Right kidney (tissue), 1 donor: ENCODE results near the gene GPR146.
"Not testable (repeated sequence)": the region's sequence is repeated elsewhere in the genome, so short reads cannot be mapped to it uniquely, and the experiment has no call there.

Experiments
- DNase-seq: peaks from one replicate; pipeline ENCODE4 v3.0.0-alpha.2; 2016

Gene GPR146

DNA sequence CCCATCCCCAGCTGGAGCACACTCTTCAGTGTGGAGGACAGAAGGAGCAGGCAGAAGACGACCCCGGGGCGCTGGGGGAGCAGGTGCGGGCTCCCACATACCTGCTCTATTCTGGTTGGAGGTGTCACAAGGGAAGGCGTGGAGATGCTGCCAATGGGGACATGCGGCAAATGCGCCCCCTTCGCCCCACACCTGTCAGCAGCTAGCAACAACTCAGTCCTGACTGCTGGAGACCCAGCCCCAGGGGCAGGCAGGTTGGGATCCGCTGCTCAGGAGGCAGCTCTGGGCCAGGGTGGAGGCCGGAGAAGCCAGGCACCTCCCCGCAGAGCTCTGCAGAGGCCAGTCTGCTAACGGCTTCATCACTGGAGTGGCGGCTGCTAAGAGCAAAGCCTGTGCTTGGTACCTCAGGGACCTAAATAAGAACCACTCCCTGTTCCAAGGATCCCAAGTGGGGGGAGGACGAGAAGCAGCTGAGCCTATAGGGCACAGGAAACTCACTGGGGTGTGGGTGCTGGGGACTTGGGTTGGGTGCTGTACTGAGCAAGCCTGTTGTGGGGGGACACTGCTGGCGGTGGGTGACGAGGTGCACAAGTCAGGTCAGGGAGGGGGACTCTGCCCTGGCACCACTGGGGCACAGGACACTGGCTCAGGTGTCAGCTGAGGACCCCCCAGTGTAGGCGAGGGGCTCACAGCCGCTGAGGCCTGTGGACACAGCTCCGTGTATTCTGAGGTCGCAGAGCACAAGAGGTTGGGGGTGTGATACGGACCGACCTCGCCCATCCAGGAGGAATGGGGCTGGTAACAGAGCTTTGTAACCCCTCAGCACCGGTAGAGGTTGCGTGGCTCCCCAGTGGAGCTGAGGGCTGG, 19.2 kb upstream of the GPR146 start:
- DNase-seq = no peak

DNA sequence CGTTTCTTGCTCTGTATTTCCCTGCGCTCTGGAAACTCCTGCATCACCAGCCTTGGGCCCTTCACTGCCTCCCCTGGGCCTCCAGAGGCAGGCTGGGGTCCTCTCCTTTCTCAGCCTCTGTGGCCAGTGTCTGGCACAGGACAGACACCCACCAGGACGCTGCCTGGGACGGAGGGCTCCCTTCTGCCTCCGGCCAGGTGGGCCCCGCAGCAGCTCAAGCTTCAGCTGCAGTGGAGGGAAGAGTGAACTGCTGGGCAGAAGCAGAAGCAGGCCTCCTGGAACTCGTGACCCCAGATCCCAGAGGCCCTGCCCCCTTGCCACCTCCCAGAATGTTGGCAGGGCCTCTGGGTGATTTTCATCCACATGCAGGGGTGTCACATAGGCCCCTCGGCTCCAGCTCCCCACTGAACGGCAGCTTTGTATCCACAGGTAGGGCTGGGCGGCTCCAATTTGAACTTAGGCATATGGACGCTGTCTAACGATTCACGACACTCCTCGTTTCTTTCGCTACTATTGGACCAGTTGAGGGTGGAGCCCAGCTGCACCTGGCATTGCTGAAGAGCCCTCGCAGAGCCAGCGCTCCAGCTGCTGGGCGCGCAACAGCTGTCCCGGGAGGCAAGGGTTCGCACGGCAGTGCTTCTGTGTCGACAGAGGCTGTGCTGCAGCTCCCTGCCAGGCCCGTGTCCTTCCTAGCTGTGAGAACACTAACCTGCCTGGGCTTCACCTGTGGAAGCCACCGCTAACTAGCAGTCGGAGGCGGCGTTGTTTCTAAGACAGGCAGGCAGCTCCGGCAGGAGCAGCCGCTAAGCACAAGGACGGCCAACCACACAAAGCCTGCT, 18.4 kb upstream of the GPR146 start:
- no peak for DNase-seq

DNA sequence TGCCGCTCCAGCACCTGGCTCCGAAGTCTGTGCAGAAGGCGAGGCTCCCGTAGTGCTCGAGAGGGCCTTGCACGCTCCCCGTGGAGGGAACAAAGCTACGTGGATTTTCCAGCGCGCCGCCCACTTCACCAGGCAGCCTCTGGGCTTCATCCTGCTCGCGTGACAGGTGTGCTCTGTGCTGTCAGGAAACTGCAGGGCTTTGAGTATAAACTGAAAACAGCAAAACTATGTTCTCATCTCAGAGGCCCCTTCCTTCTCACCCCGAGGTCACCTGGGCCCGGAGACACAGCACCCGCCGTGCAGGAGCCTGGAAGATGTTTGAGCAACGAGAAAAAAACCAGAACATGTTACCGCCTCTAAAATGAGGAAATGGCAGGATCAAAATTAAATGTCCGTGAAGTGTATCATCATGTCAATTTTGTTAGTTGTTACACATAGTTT, 17.6 kb upstream of the GPR146 start:
- DNase-seq = no peak

DNA sequence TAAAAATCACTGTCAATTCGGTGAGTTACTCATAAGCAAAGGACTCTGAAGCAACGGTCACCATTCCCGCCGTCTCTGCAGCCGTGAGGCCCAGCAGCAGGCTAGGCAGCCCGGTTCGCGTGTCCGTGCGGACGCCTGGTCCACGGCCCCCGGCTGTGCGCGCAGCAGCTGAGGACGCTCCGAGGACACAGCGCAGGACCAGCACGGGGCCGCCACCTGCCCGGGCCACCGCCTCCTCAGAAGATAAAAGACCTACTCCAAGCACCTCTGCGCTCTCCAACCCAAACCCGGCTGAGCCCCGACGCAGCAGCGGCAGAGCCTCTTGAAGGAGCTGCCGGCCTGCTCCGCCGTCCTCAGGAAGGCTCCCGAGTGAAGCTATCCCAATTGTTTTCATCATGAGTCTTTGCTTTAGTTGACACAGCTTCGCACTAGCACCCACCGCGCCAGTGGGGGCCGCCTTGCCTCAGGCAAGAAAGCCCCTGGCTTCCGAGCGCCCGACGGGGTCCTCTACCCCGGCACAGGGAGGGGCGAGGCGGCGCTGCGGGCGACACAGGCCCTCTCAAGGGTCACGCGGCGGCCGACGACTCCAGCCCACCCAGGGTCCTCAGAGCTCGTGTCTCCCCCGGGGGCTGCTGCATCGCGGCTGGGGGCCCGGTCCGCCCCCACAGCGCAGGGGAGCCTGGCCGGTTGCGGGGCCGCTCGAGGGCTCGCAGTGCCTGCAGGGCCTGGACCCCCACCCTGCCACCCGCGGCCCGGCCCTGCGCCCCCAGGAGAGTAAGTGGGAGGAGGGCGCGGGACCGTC, 16.9 kb upstream of the GPR146 start:
- peak; percentile 82 for DNase-seq

DNA sequence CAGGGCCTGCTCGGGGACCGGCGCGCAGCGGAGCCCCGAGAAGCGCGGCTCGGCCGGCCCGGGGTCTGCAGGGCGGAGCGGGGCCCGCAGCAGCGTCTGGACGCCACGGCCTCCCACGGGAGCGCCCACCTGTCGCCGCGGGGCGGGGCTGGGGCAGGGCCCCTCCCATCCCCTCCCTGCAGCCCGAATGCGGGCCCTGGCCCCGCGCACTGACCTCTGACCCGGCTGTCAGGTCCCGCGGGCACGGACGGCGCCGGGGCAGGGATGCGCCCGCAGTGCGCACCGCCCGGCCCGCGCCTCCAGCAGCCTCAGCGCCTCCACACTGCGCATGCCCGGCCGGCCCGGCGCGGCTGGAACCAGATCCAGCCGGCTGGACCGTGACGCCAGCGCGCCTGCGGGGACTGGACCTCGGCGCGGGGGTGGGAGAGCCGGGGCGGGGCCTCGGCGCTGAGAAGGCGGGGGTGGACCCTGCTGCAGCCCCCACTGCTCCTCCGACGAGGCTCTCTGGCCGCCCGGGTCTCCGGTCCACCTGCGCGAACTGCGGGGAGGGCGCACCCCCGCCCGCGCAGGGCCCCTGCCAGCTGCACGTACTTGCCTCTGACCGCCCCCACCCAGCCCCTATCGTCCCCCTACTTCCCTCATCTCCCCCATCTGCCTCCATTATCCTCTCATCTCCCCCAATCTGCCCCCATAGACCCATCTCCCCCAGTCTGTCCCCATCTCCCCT, 16.1 kb upstream of the GPR146 start:
- peak; percentile 95 for DNase-seq

DNA sequence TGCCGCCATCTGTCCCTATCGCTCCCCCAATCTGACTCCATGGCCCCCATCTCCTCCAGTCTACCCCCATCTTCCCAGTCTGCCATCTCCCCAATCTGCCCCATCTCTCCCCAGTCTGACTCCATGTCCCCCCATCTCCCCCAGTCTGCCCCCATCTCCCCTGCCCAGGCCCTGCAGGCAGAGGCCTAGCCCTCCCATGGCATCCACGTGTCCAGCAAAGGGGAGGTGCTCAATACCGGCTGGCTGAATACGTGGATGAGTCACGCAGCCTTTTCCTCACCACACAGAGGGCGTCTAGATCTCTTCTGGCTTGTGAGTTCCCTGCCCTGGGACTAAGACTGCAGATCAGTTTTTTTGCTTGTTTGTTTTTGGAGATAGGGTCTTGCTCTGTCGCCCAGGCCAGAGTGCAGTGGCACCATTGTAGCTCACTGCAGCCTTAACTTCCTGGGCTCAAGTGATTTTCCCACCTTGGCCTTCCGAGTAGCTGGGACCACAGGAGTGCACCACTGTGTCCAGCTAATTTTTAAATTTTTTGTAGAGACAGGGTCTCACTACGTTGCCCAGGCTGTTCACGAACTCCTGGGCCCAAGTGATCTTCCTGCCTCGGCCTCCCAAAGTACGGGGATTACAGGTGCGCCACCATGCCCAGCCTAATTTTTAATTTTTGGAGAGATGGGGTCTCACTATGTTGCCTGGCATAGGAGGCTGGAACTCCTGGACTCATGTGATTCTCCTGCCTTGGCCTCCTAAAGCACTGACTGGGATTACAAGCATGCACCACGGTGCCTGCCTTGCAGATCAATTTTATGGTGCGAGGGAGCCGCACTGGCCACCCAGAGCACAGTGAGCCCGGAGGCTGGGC, 15.3 kb upstream of the GPR146 start:
- DNase-seq = no peak

DNA sequence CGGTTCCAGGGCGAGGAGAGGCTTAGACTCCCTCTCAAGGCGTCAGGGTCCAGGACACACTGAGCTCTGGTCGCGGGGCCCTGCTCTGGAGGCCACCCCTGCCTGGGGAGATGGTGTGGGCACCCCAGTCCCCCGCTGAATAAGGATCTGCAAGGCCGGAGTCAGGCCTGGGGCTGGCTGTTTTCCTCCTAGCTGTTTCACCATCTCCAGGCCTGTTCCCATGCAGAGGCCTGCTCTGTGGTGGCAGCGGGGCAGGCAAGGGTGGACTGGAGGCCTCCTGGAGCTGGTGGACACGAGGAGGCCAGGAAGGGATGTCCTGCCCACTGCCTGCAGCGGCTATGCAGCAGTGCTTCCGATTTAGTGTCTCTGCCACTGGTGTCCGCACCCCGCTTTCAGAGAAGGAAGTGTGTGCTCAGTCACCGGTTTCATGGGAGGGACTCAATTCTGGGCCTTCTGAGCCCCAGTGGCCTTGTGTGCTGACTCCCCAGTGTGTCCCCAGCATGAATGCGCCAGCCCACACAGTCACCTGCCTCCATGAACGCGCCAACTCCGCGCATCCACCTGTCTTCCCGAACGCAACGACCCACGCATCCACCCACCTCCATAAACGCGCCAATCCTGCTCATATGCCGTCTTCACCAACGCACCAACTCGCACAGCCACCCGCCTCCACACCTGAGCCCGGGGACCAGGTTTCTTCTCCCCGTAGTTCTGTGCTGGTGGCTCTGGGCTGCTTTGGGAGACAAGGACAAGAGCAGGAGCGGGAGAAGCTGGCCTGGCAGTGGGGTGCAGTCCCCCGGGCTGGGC, 14.5 kb upstream of the GPR146 start:
- DNase-seq = no peak

DNA sequence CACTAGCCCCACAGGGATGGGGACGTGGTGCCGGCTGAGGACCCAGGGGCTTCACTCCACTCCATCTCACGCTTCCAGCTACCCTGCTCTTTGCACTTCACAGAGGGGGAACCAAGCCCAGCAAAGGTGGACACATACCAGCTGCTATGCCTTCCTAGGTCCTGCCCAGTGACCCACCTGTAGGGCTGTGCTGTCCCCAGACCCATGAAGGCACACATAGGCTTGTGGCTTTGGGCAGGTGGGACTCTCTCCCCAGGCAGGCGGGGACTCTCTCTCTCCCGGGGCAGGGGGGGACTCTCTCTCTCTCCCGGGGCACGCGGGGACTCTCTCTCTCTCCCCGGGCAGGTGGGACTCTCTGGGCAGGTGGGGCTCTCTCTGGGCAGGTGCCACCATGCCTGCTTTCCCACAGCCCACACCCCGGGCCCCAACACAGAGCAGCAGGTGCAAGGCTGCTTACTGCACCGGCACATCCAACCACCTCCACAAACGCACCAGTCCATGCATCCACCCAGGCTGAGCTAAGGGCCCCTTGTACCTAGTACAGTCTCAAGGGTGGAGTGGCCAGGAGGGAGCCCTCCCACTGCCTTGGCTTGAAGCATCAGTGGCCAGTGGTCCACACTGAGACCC, 13.8 kb upstream of the GPR146 start:
- peak; percentile 34 for DNase-seq

DNA sequence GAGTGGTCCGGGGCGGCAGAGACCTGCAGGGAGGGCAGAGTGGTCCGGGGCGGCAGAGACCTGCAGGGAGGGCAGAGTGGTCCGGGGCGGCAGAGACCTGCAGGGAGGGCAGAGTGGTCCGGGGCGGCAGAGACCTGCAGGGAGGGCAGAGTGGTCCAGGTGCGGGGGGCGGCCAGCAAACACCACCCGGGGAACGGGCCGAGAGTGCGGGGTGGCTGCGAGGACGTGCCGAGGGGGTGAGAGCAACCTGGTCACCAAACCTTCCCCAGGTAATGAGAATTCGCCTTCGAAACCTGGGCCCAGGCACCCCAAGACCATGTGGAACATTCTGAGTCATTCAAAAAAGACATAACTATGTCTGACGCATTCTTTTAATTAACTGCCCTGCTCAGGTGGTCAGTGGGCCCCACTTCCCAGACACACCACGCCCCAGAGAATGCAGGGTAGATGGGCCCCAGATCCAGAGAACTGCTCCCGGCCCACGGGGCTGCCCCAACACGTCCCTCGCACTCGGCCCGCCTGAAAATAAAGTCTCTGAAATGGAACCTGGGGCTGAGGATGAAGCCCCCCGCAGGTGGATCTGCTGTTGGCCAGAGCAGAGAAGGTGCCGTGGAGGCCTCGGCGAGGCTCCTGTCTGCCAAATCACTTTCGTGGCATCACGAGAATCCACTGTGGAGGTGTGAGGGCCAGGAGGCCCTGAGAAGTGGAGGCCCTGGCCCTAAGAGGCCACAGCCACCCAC, 12.5 kb upstream of the GPR146 start:
- DNase-seq = no peak

DNA sequence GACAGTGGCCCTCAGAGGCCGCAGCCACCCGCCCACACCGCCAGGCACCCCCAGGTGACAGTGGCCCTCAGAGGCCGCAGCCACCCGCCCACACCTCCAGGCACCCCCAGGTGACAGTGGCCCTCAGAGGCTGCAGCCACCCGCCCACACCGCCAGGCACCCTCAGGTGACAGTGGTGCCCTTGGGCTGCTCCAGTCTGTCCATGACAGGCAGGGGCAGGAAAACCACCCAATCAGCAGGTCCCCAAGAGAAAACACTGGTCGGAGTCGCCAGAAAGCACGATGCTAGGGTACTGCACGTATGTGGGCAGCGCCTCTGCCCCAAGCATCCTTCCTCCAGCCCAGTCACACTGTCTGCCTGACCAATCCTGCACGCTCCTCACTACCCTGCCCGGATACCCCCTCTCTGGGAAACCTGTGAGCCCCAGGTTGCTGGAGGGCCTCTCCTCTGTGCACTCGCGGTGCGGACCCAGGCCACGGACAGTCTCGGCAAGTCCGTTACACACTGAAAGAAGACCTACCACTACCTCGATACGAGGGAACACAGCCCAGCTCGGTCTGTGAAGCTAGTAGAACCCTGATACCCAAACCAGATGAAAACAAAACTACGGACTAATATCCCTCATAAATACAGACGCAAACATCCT, 11.7 kb upstream of the GPR146 start:
- DNase-seq = no peak

DNA sequence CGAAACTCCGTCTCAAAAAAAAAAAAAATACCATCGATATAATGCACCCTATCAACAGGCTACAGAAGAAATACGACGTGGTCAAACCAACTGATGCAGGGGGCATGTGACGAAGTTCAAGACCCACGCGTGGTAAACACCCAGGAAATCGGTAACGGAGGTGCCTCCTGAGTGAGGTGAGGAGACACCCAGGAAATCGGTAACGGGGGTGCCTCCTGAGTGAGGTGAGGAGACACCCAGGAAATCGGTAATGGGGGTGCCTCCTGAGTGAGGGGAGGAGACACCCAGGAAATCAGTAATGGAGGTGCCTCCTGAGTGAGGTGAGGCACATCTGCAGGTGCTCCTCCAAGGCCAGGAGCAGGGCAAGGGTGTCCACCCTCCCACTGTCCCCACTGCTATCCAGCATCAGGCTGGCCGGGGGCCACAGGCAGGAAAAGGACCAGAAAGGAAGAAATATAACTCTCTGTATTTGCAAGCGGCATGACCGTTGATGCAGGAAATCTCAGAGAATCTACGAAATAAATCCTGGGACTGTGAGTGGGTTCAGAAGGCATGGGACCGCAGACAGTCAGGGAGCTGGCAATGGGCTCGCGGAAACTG, 10.7 kb upstream of the GPR146 start:
- no peak for DNase-seq

DNA sequence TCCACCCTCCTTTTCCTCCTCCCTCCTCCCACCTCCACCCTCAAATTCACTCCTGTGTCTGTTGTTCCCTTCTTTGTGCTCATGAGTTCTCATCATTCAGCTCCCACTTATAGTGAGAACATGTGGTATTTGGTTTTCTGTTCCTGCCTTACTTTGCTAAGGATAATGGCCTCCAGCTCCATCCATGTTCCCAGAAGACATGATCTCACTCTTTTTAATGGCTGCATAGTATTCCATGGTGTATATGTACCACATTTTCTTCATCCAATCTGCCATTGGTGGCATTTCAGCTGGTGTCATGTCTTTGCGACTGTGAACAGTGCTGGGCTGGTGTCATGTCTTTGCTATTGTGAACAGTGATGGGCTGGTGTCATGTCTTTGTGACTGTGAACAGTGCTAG, 9.6 kb upstream of the GPR146 start:
- DNase-seq = not testable (repeated sequence)

DNA sequence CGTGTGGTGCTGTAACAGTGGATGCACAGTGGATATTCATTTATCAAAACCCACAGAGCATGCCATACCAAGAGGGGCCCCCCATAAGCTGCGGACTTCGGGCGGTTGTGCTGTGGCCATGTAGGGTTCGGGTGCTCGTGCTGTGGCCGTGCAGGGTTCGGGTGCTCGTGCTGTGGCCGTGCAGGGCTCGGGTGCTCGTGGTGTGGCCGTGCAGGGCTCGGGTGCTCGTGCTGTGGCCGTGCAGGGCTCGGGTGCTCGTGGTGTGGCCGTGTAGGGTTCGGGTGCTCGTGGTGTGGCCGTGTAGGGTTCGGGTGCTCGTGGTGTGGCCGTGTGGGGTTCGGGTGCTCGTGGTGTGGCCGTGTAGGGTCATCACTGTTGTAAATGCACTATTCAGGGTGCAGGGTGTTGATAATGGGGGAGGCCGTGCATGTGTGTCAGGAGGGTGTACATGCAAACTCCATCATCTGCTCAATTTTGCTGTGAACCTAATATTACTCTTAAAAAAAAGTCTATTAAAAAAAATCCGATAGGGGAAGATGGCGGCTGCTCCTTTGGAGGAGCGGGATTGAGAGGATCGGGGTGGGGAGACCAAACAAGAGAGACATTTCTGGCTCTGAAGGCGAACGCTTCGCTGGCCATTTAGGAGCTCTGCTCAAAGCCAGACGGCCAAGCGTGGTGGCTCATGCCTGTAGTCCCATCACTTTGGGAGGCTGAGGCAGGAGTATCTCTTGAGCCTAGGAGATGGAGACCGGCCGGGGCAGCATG, 8.0 kb upstream of the GPR146 start:
- not testable (repeated sequence) for DNase-seq

DNA sequence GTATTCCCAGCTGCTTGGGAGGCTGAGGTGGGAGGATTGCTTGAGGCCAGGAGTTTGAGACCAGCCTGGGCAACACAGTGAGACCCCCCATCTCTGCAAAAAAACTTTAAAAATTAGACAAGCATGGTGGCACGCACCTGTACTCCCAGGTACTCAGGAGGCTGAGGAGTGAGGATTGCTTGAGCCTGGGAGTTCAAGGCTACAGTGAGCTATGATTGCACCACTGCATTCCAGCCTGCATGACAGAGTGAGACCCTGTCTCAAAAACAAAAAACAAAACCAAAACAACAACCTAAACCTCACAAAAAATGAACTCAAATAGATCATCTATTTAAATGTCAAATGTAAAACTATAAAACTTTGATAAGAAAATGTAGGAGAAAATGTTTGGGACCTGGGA, 4.1 kb upstream of the GPR146 start:
- not testable (repeated sequence) for DNase-seq

DNA sequence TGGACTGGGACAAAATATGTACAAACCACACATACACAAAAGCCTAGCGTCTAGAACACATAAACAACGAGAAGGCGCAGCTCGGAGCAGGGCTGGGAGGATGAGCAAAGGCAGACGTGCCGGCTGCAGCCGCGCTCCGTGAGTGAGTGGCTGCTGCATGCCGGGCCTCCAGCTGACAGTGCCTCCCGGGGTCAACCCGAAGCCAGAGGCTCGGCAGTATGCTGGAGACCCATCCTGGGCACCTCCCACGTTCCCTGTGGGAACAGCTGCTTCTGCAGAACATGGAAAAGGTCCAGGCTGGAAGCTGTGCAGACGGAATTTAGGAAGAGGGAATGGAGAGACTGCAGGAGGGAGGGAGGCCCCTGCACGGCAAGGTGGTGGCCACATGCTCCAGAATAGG, 3.6 kb upstream of the GPR146 start:
- peak; percentile 70 for DNase-seq

DNA sequence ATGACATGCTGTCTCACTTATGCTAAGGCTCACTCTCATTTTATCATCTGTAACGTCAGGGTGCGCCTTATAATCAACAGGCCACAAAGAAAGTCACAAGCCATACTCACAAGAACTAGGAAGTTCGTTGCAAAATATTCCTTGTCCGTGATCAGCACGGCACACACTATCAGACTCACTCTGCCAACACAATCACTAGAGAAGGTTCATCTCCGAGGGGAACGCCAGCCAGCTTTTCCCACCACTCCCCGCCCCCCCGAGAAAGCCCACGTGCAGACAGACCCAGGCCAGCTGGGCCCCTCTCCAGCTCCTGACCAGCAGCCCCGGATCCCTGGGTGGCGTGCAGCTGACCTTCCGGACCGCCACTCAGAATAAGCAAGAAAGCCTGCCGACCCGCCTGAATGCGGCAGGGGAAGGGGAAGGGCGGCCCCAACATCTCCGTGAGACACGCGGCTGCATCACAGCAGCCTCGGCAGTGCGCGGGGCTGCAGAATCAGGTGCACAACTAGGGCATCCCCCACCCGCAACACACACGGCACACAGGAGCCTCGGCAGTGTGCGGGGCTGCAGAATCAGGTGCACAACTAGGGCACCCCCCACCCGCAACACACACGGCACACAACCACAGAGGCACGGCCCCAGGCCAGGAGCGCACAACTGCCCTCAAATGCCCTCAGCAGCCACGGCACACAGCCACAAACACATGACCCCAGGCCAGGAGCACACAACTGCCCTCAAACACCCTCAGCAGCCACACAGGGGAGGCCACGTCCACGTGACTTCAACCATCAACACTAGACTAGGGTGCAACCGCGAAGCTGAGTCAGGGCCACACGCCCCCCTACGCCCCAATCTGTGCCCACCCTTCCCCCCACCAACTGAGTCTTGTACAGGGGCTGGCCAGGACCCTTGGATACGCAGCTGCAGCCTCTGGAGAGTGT, 2.5 kb upstream of the GPR146 start:
- DNase-seq = no peak
